Measurements from ENCODE around the gene STAU1. TPM values are rescaled to one million over a fixed set of nuclear protein-coding genes. Genes with fewer than 3 reads are reported as not detected.

The STAU1 gene
- total and polyA plus RNA-seq, 2 of the 13 experiments (the other 11 are each of a cell fraction or from before 2014, with no cell fraction given): 119 to 133 TPM

GRCh38 chr20:49219091-49219923 lies 31.2 kb upstream of the STAU1 start, which contains the start of gene DDX27 (continued):
- TF ChIP-seq AFF4 (CRISPR knock-in tag; IDR thresholded peaks at IDR 0.05) (peak; percentile 83; the same call in 1 of the 2 replicates), RAD21 (CRISPR knock-in tag; IDR thresholded peaks at IDR 0.05) (peak; percentile 25; the same call in 1 of the 2 replicates), ZFP91 (CRISPR knock-in tag; IDR thresholded peaks at IDR 0.05; ENCODE audit: borderline replicate concordance) (peak; percentile 93), ZNF570 (CRISPR knock-in tag; IDR thresholded peaks at IDR 0.05; ENCODE audit: borderline replicate concordance) (no peak), CTCF (CRISPR knock-in tag; IDR thresholded peaks at IDR 0.05) (no peak), ONECUT2 (CRISPR knock-in tag; IDR thresholded peaks at IDR 0.05) (no peak), GMEB2 (CRISPR knock-in tag; IDR thresholded peaks at IDR 0.05; ENCODE audit: low read depth) (no peak), PRDM10 (CRISPR knock-in tag; IDR thresholded peaks at IDR 0.05; ENCODE audit: low read depth) (peak; percentile 56; the same call in 1 of the 2 replicates), MYNN (CRISPR knock-in tag; IDR thresholded peaks at IDR 0.05; ENCODE audit: low read depth) (0 out of 2 replicates have a peak, but pooled peaks have one; percentile 62), ZBTB10 (CRISPR knock-in tag; IDR thresholded peaks at IDR 0.05; ENCODE audit: borderline replicate concordance) (no peak), HHEX (CRISPR knock-in tag; IDR thresholded peaks at IDR 0.05) (no peak)
